GM18505 (cell line): ENCODE data around the gene RNF123.

ENCODE experiments used
- ATAC-seq: cut with Tn5 transposase; IDR thresholded peaks from one replicate; pipeline ENCODE4 v1.9.1; 2021; ENCODE audit not compliant: unreplicated experiment
- POLR2A ChIP-seq: IDR thresholded peaks from 4 replicates; pipeline ENCODE4 v1.6.1; 2011; ENCODE audit warnings: borderline replicate concordance; ENCODE audit not compliant: insufficient read depth, insufficient read length; ENCODE audit errors: extremely low read depth

The RNF123 gene

DNA sequence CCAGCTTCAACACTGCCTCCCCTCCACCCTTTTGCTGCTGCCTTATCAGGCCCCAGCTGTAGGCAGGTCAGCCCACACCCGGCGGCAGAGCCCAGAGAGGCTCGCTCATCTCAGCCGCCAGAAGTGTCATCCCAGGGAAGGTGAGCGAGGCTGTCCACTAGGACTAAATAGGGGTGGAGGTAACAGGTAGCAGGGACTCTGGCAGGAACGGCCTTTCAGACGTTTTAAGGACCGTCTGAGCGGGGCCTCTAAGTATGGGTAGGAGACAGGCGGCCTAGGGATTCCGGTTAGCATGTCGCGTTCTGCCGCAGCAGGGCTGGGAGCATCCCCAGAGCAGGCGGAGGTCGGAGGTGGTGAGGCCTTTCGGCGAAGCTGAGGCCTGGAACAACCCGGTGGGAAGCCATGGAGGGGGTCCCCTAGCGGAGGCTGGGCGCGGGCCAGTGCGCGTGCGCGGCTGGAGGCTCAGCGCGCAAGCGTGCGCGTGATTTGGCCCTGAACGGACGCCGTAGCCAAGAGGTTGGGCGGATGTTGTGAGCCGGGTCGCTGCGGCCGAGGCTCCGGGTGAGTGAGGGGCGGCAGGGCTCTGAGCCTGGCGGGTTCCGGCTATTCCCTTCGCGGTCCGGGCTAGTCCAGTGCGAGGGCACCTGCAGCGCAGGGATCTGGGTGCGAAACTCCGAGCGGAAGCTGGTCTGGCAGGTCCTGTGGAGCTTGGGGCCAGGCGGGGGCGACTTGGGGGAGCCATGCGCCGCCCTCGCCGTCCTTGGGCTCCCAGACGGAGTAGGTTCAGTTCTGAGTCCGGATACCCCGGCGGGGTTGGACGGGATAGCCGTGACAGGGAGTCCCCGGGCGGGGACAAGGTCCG, at the start of gene RNF123, which contains the start of gene MST1:
Gene RNF123 (plus strand): TSS at position 512 of the 862 bp plus-strand sequence. CDS start 1,609 bp downstream, outside the sequence.
Gene MST1 (minus strand): TSS at position 429 of the 862 bp plus-strand sequence. CDS start 783 bp downstream, outside the sequence.
- TF ChIP-seq POLR2A = peak; percentile 79
- ATAC-seq = peak; percentile 65

DNA sequence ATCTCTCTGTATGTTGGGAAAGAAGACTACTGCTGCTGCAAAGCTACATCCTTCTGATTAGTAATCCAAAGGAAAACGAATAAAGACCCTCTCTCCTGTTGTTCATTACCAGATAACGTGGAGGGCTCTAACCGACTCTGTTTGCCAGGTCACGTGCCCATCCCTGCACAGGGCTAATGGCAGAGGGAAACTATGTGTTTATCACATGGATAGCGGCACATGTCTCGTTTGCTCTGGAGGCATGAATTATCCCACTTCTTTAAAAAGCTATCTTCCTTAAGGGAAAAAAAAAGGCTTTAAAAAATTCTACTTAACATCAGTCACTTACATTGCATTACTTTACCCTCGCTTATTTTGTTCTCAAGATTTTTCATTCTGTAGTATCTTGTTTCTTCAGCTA, 48.1 kb upstream of the RNF123 start:
- no peak for ATAC-seq
- TF ChIP-seq POLR2A = no peak

DNA sequence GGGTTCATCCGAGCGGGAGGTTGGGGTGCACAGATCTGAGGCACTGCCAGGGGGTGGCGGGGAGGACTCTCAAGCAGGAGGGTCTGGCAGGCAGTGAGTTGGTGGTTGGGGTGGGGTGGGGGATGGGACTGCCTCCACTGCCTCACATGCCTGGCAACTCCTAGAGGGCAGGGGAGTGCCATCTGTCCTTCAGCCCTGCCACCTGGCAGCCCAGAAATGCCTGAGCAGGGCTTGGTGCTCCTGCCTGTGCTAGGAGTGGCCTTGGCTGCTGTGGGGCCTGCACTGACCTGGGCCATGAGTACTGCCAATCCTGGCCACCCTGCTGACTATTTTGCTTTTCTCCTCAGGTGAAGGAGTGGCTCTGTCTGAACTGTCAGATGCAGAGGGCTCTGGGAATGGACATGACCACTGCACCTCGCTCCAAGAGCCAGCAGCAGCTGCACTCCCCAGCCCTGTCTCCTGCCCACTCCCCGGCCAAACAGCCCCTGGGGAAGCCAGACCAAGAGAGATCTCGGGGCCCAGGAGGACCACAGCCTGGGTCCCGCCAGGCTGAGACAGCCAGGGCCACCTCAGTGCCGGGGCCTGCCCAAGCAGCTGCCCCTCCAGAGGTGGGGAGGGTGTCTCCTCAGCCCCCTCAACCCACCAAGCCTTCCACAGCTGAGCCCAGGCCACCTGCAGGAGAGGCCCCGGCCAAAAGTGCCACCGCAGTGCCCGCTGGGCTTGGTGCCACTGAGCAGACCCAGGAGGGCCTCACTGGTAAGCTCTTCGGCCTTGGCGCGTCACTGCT, 47.2 kb upstream of the RNF123 start:
- ATAC-seq = no peak
- no peak for TF ChIP-seq POLR2A

DNA sequence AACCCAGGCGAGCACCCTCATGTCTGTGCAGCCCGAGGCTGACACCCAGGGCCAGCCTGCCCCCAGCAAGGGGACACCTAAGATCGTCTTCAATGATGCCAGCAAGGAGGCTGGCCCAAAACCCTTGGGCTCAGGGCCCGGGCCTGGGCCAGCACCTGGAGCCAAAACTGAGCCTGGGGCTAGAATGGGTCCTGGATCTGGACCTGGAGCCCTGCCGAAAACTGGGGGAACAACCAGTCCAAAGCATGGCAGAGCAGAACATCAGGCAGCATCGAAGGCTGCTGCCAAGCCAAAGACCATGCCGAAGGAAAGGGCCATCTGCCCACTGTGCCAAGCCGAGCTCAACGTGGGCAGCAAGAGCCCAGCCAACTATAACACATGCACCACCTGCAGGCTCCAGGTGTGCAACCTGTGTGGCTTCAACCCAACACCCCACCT, 46.6 kb upstream of the RNF123 start:
- no peak for TF ChIP-seq POLR2A
- ATAC-seq = no peak

DNA sequence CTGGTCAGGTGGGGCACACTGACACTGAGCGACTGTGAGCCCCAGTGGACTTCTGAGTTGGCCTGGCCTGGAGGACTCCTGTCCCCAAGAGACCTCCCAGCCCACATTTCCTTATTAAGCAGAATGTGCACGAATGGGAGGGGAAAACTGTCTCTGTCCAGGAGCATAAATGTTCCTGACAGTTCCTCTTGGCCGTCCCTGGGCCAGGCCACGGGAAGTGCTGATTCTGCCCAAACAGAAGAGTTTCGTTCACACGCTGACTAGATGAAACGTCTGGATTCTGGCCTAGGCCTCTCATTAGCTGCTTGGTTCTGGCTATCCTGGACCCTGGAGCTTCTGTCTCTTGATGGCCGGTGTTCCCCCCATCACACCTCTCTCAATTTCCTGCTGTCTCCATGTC, 44.7 kb upstream of the RNF123 start:
- no peak for ATAC-seq
- no peak for TF ChIP-seq POLR2A

DNA sequence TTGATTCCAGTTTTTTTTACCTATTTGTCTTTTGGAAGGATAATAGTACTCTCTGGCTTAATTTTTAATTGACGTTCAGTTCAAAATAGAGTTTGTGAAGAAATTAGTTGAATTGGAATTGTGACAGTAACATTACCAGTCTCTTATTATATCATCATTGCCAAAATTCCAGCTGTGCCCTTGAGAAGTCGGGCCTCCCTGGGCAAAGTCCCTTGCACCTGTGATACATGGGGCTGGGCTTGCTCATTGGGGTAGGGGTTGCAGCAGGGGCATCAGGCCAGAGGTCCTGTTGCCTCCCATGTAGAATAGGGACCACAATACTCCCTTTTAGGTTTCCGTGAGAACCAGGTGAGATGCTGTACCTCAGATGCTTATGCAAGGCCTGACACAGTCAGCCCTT, 43.1 kb upstream of the RNF123 start:
- no peak for TF ChIP-seq POLR2A
- ATAC-seq = no peak

DNA sequence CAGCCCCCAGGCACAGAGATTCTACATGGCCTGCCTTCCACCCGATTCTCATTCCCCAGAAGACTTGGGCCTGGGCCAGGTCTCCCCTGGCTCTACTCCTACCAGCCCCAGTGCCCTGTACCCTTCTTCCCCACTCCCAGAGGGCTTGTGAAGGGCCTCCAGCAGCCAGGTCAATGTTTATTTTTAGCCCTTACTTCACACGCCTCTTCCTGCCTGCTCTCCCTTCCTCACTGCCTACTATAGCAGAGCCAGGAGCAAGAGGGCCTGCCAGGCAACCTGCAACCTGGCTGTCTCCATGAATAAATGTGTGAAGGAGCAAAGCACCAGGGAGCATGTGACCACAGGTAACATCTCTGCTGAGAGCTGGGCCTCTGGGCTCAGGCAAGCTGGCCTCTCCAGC, 41.6 kb upstream of the RNF123 start:
- no peak for ATAC-seq
- no peak for TF ChIP-seq POLR2A

DNA sequence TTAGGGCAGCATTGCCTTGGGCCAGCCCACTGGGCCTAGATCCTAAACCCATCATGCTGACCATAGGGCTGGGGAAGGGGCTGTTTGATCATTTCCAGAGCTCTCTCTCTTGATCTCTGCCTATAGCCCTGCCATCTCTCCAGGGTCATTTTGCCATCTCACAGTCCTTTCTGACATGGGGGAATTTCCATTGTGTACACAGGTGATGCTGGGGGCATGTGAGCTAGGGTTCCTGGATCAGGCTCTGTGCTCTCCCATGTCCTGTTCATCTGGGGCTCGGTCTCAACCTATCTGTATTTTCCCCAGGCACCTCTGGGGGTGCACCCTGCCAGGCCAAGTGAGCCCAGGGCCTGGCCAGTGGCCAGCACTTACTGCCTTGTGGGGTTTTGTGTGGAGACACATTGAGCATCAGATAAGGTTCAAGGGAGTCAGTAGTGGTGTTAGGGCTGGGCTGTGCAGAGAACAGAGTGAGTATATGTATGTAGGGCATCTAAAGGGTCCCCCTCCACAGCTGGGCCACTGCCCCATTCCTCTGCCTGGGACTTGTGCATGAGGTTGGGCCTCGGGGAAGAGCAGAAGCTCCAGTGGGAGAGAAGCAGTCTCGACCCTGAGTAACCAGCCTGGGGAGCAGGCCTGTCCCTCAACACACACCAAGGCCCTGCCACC, 40.9 kb upstream of the RNF123 start:
- no peak for ATAC-seq
- no peak for TF ChIP-seq POLR2A

DNA sequence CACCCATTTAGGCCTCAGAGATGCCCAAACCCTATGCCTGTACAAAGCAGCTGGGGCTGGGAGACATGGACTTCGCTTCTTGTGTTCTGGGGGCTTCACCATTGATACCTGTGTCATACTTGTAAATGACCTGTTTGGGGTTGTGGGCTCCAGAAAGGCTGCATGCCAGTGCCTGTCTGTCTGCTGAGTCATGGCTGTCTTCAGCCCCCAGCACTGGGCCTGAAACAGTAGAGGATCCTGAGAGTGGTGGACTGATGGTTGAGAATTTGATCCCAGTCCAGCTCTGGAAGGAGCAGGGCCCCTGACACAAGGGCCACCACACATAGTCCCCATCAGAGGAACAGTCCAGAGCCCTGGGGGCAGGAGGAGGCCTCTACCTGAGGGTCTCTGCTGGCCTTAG, 39.8 kb upstream of the RNF123 start:
- no peak for TF ChIP-seq POLR2A
- no peak for ATAC-seq

DNA sequence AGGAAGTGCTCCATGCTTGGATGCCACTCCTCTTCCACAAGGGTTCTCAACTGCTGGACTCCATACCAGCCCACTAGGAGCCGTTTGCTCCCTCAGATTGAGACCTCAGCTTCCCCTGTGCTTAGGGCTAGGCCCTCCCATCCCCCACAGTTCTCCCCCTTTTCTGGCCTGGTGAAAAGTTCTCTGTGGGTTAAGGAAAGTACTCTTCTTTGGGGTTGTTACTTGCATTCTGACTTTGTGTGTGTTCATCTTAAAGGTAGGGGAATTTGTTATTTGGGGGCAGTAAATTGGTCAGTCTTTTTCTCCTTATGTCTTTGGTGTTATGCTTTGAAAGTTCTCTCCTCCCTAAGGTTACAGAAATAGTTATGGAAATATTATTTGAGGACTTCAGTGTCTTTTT, 39.2 kb upstream of the RNF123 start:
- TF ChIP-seq POLR2A = no peak
- no peak for ATAC-seq

DNA sequence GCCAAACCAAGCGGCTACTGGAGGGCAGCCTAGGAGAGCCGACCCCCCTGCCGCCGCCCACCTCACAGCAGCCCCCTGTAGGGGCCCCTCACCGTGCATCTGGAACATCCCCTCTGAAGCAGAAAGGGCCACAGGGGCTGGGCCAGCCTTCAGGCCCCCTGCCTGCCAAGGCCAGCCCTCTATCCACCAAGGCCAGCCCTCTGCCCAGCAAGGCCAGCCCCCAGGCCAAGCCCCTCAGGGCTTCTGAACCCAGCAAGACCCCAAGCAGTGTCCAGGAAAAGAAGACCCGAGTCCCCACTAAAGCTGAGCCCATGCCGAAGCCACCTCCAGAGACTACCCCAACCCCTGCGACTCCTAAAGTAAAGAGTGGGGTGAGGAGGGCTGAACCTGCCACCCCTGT, 38.7 kb upstream of the RNF123 start:
- TF ChIP-seq POLR2A = no peak
- no peak for ATAC-seq

DNA sequence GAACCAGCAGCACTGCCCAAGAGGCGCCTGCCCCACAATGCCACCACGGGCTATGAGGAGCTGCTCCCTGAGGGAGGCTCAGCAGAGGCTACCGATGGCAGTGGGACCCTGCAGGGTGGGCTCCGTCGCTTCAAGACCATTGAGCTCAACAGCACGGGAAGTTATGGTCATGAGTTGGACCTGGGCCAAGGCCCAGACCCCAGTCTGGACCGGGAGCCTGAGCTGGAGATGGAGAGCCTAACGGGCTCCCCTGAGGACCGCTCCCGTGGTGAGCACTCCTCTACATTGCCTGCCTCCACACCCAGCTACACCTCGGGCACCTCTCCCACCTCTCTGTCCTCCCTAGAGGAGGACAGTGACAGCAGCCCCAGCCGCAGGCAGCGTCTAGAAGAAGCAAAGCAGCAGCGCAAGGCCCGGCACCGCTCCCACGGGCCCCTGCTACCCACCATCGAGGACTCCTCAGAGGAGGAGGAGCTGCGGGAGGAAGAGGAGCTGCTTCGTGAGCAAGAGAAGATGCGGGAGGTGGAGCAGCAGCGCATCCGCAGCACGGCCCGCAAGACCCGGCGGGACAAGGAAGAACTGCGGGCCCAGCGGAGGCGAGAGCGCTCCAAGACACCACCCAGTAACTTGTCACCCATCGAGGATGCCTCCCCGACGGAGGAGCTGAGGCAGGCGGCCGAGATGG, 37.0 kb upstream of the RNF123 start:
- ATAC-seq = no peak
- TF ChIP-seq POLR2A = no peak
